ENCODE results near the gene GALC. TPM values are rescaled to one million over a fixed set of nuclear protein-coding genes. Genes with fewer than 3 reads are reported as not detected.

The GALC gene
- total and polyA plus RNA-seq, 2 donors (not counting 3 experiments of a cell fraction or from before 2014, with no cell fraction given): 12.4 to 14.2 TPM

- Histone ChIP-seq H3K79me2 (ENCODE audit: control insufficient read depth, insufficient read depth, low read length) (no peaks in the 10 kb centered on the region), H3K27ac (ENCODE audit: insufficient read depth, low read depth, low read length) (no peak overlapping the region), H3K9me1 (replicated peaks; ENCODE audit: control insufficient read depth, extremely low read depth, insufficient read depth, low read length) (no peaks in the 10 kb centered on the region), H3K36me3 (ENCODE audit: control insufficient read depth in 2 of 2, extremely low read depth in 1 of 2, insufficient read depth in 2 of 2, low read length in 2 of 2) (no peaks in the 10 kb centered on the region), H4K20me1 (replicated peaks; ENCODE audit: control insufficient read depth, extremely low read depth, insufficient read depth, low read length) (no peaks in the 10 kb centered on the region), H2AFZ (ENCODE audit: low read depth, low read length) (no peak overlapping the region), H3K27me3 (ENCODE audit: control insufficient read depth in 2 of 2, insufficient read depth in 2 of 2, low read length in 2 of 2) (no peaks in the 10 kb centered on the region), H3K9me3 (replicated peaks; ENCODE audit: control insufficient read depth, insufficient read depth, low read length) (no peaks in the 10 kb centered on the region), H3K4me1 (ENCODE audit: control insufficient read depth, extremely low read depth, insufficient read depth, low read length) (peaks cover 2% of the 10 kb centered on the region), H3K4me2 (ENCODE audit: insufficient read depth, low read length) (no peak overlapping the region), H3K4me3 (replicated peaks in 1 of 3; ENCODE audit: insufficient read depth in 1 of 3, low read depth in 1 of 3, low read length in 3 of 3) (no peak overlapping the region), H3K9ac (replicated peaks; ENCODE audit: extremely low read depth, insufficient read depth, low read length) (no peak overlapping the region)
- dilution Hi-C loops (cut with MboI; ENCODE audit: extremely low pct_ligation_motif_present, low sequenced_read_pairs): no loop called here
- no TSS peak for BruUV-seq (replicated peaks)
- intact Hi-C loops (cut with micrococcal nuclease): no loop called here
- CTCF ChIA-PET: no interaction called here
- DNase-seq (ENCODE audit: low read depth, low spot score) (no peak), FAIRE-seq (no peak)
- POLR2A ChIA-PET: no interaction called here
- TF ChIP-seq MYC (IDR thresholded peaks at IDR 0.05; ENCODE audit: low read depth, low read length): no peak
- TF ChIP-seq CTCF (IDR thresholded peaks at IDR 0.05; ENCODE audit: extremely low read depth in 1 of 2, insufficient read depth in 1 of 2, low read depth in 1 of 2, low read length in 2 of 2): no peak
- no peak for TF ChIP-seq JUN (IDR thresholded peaks at IDR 0.05; ENCODE audit: borderline replicate concordance, insufficient read depth, insufficient read length, low read depth)
- TF ChIP-seq POLR2AphosphoS5 (IDR thresholded peaks at IDR 0.05; ENCODE audit: insufficient read depth, low read depth, low read length): no peak
- no peak for TF ChIP-seq EZH2 (IDR thresholded peaks at IDR 0.05; ENCODE audit: borderline replicate concordance, low read depth, low read length, severe bottlenecking)
- TF ChIP-seq FOS (IDR thresholded peaks at IDR 0.05; ENCODE audit: borderline replicate concordance, insufficient read depth, low read length): no peak
- TF ChIP-seq GATA2 (IDR thresholded peaks at IDR 0.05; ENCODE audit: insufficient read depth, insufficient read length, low read depth, low read length): no peak
- no peak for TF ChIP-seq MAX (IDR thresholded peaks at IDR 0.05; ENCODE audit: insufficient read depth, insufficient read length)
- no peak for TF ChIP-seq POLR2A (IDR thresholded peaks at IDR 0.05; ENCODE audit: low read depth, low read length)
Observed at GRCh38 chr14:87998482-87998881, 5.5 kb upstream of the GALC start.

All from endothelial cell of umbilical vein (primary cell).